GM18526 (cell line): Measurements from ENCODE around the gene RBM15.

Experiments
- POLR2A ChIP-seq: IDR thresholded peaks from 3 replicates; pipeline ENCODE4 v1.6.1; 2011; ENCODE audit not compliant: insufficient read length; ENCODE audit errors: extremely low read depth

RBM15 gene

DNA sequence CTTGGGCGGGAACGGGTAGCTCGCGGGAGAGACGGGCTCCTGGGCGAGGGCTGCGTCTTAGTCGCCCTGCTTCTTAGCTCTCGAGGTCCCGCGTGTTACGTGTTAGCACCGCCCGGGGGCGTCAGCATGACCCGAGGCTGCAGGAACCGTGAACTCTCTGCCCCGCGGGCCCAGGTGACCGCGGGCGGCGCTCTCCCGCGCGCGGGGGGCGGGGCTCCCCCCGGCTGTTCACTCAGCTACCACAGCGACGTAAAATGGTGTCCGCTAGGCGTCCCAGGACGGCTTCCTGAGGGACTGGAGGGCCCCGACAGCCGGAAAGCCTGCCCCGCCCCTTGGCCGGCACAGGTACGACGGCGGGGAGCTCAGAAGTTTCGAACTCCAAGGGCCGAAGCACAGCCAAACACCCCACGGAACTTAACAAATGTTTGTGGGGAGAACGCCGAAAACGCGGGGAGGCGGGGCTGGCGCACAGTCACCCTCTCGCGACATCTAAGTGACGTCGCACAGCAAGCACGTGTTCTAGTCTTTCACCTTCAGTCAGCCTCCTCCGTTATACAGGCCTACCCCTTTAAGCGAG is 780 bp upstream of the RBM15 start:
- TF ChIP-seq POLR2A, result peak; percentile 55

GRCh38 chr1:110339407-110340206 is 430 bp downstream of the RBM15 start:
- TF ChIP-seq POLR2A, result peak; percentile 91

DNA sequence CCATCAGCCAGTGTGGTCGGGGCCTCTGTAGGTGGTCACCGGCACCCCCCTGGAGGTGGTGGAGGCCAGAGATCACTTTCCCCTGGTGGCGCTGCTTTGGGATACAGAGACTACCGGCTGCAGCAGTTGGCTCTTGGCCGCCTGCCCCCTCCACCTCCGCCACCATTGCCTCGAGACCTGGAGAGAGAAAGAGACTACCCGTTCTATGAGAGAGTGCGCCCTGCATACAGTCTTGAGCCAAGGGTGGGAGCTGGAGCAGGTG is 961 bp downstream of the RBM15 start:
- no peak for TF ChIP-seq POLR2A

DNA sequence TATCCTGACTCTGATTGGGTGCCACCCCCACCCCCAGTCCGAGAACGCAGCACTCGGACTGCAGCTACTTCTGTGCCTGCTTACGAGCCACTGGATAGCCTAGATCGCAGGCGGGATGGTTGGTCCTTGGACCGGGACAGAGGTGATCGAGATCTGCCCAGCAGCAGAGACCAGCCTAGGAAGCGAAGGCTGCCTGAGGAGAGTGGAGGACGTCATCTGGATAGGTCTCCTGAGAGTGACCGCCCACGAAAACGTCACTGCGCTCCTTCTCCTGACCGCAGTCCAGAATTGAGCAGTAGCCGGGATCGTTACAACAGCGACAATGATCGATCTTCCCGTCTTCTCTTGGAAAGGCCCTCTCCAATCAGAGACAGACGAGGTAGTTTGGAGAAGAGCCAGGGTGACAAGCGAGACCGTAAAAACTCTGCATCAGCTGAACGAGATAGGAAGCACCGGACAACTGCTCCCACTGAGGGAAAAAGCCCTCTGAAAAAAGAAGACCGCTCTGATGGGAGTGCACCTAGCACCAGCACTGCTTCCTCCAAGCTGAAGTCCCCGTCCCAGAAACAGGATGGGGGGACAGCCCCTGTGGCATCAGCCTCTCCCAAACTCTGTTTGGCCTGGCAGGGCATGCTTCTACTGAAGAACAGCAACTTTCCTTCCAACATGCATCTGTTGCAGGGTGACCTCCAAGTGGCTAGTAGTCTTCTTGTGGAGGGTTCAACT is 2.1 kb downstream of the RBM15 start:
- TF ChIP-seq POLR2A, result no peak

GRCh38 chr1:110341872-110342331 is 2.7 kb downstream of the RBM15 start:
- no peak for TF ChIP-seq POLR2A

DNA sequence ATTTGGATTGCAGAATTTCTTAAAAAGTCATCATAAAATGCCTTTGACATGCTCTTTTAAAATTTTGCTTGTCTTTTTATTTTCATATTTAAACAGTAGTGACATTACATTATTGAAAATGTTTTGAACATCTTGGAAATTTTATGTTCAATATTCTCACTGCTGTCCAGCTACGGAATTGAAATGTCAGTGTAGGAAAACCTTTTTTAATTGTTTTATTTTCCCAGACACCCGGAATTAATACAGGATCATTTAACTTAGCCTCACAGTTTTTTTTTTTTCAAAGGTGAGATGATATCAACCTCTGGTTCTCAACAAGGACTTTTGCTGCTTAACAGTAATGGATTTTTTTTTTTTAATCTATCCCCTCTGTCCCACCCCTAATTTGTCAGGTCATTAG is 4.1 kb downstream of the RBM15 start:
- no peak for TF ChIP-seq POLR2A

GRCh38 chr1:110344152-110344551 is 5.0 kb downstream of the RBM15 start:
- TF ChIP-seq POLR2A, result no peak

- no peak for TF ChIP-seq POLR2A
Observed at GRCh38 chr1:110345480-110345879, 6.3 kb downstream of the RBM15 start.

DNA sequence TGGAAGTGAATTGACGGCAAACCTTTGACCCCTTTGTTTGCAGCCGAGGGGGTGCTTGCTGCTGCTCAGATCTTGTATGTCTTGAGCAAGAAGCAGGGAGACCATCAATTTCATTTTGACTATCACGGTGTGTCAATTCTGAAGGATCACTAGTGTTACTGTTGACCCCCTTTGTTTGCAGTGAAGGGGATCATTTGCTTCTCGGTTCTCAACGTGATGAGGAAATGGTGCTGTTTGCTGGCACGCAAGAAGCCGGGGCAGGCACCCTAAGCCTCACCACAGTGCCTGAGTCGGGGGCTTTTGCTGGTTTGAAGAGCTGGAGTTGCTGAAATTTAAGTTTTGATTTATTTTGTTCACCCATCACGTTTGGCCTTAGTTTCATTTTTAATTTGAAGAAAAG is 7.5 kb downstream of the RBM15 start:
- no peak for TF ChIP-seq POLR2A

DNA sequence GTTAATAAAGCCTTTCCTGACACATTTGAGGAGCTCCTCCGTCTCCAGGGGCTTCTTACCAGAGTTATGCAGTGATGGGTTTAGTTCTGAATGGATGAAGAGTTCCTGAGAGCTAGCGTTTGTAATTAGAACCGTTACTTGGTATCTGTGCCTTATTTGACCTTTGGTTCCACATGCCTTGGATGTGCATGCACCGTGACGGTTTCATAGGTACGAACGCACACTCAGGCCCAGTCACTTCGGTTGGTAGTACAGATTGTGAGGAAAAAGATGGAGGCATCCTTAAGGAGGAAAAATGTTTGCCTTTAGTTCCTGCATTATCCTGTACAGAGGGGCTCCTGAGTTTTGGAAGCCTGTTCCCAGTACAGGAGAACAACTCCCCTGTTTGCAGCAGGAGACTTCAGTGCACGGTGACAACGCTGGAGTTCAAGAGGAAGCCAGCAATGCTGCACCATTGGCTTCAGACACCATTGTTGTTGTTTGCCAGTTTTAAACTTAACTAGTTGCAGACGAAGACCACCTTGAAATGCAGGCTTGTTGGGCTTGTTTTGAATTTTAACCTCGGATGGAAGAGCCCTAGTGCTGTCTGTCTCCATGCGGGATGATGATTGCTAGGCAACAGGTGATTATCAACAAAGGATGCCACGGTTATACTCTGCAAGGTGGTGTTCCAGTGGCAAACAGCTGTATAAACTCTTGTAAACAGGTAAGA is 8.2 kb downstream of the RBM15 start:
- no peak for TF ChIP-seq POLR2A

- TF ChIP-seq POLR2A, result no peak
Observed at GRCh38 chr1:110348050-110348449, 8.9 kb downstream of the RBM15 start.

DNA sequence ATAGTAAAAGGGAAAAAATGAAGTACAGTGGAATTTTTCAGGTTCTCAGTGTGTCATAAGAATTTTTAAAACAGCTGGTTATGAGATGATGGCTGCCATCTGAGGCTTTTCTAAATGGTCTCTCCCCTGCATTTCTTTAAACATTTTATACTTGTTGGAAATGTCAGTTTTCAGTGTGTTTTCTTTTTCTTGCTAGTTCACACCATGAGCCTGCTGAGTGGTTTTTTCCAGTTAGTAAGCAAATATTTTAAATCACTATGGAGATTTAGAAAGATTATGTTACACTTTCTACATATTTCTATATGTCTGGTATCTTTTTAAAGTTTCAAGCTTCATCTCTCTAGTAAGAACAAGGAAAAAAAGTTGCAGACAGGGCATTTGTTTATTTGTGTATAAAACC is 9.6 kb downstream of the RBM15 start:
- TF ChIP-seq POLR2A, result no peak

DNA sequence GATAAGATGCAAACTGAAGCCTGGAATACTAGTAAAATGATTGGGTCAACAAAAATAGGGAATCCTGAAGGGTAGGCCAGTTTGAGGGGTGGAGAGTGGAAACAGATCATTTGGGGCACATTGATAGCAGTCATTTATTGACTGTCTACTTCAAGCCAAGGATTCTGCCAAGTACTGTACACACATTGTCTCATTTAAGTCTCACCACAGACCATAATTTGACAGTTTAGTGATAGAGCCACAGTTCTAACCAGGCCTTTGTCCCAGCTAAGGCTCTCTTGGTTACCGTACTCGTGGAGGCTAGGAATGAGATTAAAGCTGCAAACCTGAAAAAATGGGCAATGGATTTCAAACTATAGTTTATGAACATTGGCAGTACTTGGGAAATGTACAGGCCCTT is 11.2 kb downstream of the RBM15 start:
- TF ChIP-seq POLR2A, result no peak

- TF ChIP-seq POLR2A, result no peak
Observed at GRCh38 chr1:110355321-110355720, 16.1 kb downstream of the RBM15 start.

DNA sequence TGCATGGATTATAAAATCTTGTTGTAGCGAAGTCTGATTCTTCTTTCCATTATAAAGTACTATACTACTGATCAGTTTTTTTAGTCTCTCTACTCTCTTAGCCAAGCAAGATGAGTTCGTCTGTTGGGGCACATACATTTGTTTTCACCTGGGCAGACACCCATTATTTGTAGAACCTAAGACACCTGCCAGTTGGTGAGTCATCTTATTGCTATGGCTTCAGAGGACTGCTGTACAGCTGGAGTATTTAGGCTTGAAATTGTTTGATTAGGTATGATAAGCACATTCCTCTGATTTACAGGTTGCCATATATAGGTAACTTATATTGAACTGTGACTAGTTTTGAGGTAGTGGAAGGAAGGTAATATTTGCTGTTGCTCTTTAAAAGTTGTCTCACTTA is 17.2 kb downstream of the RBM15 start:
- no peak for TF ChIP-seq POLR2A

GRCh38 chr1:110360431-110360830 is 21.3 kb downstream of the RBM15 start:
- TF ChIP-seq POLR2A, result no peak
